GM19238 (cell line): Measurements from ENCODE around the gene ASIC3.
"Not testable (repeated sequence)": the region's sequence is repeated elsewhere in the genome, so short reads cannot be mapped to it uniquely, and the experiment has no call there.

ENCODE experiments used
- DNase-seq: peaks from one replicate; pipeline ENCODE4 v3.0.0; 2011; ENCODE audit warnings: low spot score; ENCODE audit not compliant: insufficient read length

Gene ASIC3

DNA sequence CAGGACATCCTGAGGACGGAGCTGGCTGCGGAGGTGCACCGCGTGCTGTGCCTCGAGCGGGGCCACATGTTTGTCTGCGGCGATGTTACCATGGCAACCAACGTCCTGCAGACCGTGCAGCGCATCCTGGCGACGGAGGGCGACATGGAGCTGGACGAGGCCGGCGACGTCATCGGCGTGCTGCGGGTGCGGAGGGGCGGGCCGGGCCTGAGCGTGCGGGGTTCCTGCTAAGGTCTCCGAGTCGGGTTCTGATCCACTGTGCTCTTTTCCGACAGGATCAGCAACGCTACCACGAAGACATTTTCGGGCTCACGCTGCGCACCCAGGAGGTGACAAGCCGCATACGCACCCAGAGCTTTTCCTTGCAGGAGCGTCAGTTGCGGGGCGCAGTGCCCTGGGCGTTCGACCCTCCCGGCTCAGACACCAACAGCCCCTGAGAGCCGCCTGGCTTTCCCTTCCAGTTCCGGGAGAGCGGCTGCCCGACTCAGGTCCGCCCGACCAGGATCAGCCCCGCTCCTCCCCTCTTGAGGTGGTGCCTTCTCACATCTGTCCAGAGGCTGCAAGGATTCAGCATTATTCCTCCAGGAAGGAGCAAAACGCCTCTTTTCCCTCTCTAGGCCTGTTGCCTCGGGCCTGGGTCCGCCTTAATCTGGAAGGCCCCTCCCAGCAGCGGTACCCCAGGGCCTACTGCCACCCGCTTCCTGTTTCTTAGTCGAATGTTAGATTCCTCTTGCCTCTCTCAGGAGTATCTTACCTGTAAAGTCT is 34.4 kb upstream of the ASIC3 start:
- DNase-seq, result peak; percentile 46

GRCh38 chr7:151014950-151015349 is 33.4 kb upstream of the ASIC3 start:
- DNase-seq, result no peak

DNA sequence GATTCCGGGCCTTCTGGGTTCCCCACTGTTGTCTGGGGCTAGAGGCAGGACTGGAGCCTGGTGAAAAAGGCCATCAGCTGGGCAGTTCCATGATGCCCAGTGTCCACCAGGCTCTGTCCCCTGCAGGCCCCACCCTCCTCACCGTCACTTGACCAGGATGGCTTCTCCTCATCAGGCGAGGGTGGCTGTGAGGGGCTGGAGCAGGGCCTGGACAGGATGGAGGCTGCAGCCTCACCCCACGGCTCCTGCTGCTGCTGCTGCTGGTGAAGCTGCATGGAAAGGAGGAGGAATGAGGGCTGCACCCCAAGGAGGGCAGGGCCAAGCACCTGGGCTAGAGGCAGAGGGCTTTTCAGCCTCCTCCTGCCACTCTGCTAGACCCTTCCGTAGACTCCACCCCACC is 32.4 kb upstream of the ASIC3 start:
- DNase-seq, result no peak

DNA sequence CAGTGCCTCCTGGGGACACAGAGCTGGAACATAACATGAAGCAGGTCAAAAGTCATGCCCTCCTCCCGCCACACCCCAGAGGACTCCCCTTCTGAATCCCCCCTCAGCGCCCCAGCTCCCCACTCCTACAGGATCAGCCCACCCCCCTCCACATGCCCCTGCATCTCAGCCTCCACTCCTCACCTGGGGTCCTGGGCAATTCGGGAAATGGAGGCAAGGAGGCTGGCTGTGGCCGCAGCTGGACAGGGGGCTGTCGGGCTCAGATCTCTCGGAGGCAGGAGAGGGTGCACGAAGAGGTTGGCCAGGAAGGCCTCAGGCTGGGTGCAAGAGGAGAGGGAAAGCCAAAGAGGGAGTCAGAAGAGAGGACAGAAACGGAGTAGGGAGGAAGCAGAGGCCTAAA is 31.8 kb upstream of the ASIC3 start:
- DNase-seq, result no peak

GRCh38 chr7:151016942-151017341 is 31.4 kb upstream of the ASIC3 start:
- DNase-seq, result no peak

- no peak for DNase-seq
Observed at GRCh38 chr7:151017370-151017952, 30.9 kb upstream of the ASIC3 start.

- peak; percentile 77 for DNase-seq
Observed at GRCh38 chr7:151017953-151018420, 30.3 kb upstream of the ASIC3 start.

- DNase-seq, result no peak
Observed at GRCh38 chr7:151018421-151019129, 29.8 kb upstream of the ASIC3 start.

- no peak for DNase-seq
Observed at GRCh38 chr7:151019130-151019447, 29.2 kb upstream of the ASIC3 start.

GRCh38 chr7:151020231-151020630 is 28.1 kb upstream of the ASIC3 start:
- no peak for DNase-seq

DNA sequence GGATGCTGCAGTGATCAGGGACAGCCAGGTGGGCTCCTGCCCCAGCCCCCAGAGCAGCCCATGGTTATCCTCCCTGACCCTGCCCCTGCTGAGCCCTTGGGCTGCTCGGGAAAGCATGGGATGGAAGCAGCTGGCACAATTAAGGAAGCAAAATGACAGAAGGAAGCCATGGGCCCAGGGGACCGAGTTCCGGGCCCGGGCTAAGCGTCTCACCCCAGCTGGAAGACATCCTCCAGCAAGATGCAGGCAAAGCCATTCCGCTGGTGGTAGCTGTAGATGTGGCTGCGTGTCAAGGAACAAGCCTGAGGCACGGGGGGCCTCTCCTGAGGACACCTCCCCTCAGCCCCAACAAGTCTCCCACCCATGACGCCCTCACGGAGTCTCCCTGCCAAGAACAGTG is 25.1 kb upstream of the ASIC3 start:
- no peak for DNase-seq

- DNase-seq, result no peak
Observed at GRCh38 chr7:151024435-151025056, 23.8 kb upstream of the ASIC3 start, which contains the start of gene ATG9B. ATG9B (minus strand) TSS chr7:151024494; CDS start chr7:151024423, 71 bp downstream.

GRCh38 chr7:151025924-151026671 is 22.2 kb upstream of the ASIC3 start:
- no peak for DNase-seq

GRCh38 chr7:151026771-151027727 is 21.3 kb upstream of the ASIC3 start:
- DNase-seq, result not testable (repeated sequence)

DNA sequence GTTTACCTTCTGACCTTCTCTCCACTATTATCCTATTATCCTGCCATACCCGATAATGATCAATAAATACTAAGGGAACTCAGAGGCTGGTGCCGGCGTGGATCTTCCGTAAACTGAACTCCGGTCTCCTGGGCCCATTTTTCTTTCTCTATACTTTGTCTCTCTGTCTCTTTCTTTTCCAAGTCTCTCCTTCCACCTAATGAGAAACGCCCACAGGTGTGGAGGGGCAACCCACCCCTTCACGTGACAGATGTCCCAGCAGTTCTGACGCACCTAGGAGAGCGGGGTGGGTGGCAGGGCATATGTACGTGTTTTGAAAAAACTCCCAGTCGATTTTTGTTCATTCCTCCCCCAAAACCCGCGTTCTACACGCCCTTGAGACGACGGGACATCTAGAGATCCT is 20.6 kb upstream of the ASIC3 start:
- DNase-seq, result not testable (repeated sequence)

DNA sequence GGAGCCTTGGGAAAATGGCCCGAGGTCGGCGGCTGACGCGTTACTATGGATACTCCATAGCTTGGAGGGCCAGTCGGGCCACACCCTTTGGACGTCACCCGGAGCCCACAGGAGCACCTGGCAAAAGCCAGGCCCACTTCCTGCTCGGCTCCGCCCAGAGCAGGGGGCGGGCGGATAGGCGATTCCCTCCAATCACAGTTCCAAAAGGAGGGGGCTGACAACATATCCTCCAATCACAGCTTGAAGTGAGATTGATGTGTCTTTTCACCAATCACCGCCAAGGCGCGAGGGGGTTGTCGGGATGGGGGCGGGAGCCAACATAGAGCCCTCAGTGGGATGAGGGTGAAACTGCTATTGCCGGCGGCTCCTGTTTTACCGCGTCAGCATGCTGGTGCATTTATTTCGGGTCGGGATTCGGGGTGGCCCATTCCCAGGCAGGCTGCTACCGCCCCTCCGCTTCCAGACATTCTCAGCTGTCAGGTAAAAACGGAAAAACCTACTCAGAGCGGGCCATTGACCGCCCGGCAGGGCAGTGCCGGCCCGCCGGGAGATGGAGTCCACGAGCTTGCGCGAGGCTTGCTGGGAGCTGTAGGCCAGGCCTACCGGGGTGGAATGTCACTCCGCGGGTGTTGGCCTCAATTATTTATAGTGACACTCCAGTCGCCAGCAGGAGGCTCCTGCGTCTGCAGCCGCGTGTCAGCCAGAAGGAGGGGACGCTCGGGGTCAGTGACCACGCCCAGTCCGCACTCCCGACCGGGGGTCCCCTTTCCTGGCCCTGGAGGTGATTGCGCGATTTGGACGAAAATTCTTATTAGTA is 20.0 kb upstream of the ASIC3 start, which contains the start of gene ABCB8:
TSS of gene ABCB8 (plus strand) at position 320 of the 817 bp plus-strand sequence. CDS start at position 386, 66 bp downstream.
- DNase-seq, result peak; percentile 100

- no peak for DNase-seq
Observed at GRCh38 chr7:151028948-151029501, 19.3 kb upstream of the ASIC3 start.

DNA sequence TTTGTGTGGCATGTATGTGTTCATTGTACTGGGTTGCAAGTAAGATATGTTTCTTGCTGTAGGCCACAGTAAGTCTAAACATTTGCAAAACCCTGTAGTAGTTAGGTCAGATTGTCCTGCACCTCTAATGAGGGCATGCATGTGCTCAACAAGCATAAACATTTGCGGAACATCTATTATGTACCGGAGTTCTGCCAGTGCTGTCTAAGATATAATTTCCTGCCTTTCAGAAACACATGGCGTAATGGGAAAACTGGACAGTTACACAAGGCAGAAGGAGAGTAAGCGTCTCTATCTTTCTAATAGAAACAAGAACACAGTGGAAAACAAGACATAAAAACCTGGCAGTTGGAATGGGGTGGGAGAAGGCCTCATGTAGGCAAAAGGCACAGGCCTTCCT is 17.3 kb upstream of the ASIC3 start:
- no peak for DNase-seq
